ENCODE data around the gene NPR1. TPM values are rescaled to one million over a fixed set of nuclear protein-coding genes. Genes with fewer than 3 reads are reported as not detected.

Gene NPR1
- polyA plus RNA-seq, 1 donor from 2014 or later, result 0.45 TPM

- no peaks in the 10 kb centered on the region for H4K20me1 ChIP-seq (ENCODE audit: insufficient read depth)
Observed at GRCh38 chr1:153741986-153742385, 63.5 kb downstream of the NPR1 start.

GRCh38 chr1:153742411-153743142 lies 64.1 kb downstream of the NPR1 start:
- Histone ChIP-seq H3K9ac (ENCODE audit: low read length) (no peak overlapping the region), H3K4me2 (ENCODE audit: low read length) (no peak overlapping the region), H4K20me1 (ENCODE audit: insufficient read depth) (no peaks in the 10 kb centered on the region), H3K9me2 (ENCODE audit: insufficient read depth, low read length) (no peaks in the 10 kb centered on the region), H2AFZ (ENCODE audit: low read depth, low read length) (no peak overlapping the region), H3K27ac (ENCODE audit: low read length) (no peak overlapping the region), H3K9me3 (ENCODE audit: low read length) (no peaks in the 10 kb centered on the region), H3K36me3 (ENCODE audit: insufficient read depth, low read length) (no peaks in the 10 kb centered on the region), H3F3A (ENCODE audit: insufficient read depth, low read length, poor library complexity, severe bottlenecking) (no peaks in the 10 kb centered on the region), H3K79me2 (replicated peaks; ENCODE audit: insufficient read depth, low read length) (no peaks in the 10 kb centered on the region), H3K27me3 (ENCODE audit: insufficient read depth, low read depth, low read length) (no peaks in the 10 kb centered on the region), H3K4me3 (ENCODE audit: low read length) (no peak overlapping the region)
- TF ChIP-seq POLR2AphosphoS5 (IDR thresholded peaks at IDR 0.05), result no peak
- no peak for TF ChIP-seq REST (IDR thresholded peaks at IDR 0.05; ENCODE audit: borderline replicate concordance)
- no peak for TF ChIP-seq MXI1 (conservative IDR thresholded peaks at IDR 0.05; ENCODE audit: poor library complexity, severe bottlenecking)
- no peak for TF ChIP-seq SMC3 (conservative IDR thresholded peaks at IDR 0.05; ENCODE audit: poor library complexity)
- TF ChIP-seq TAF1 (IDR thresholded peaks at IDR 0.05; ENCODE audit: low read depth), result no peak
- TF ChIP-seq EP300 (conservative IDR thresholded peaks at IDR 0.05; ENCODE audit: poor library complexity, severe bottlenecking), result no peak
- TF ChIP-seq RAD21 (conservative IDR thresholded peaks at IDR 0.05), result no peak
- TF ChIP-seq CTCF (IDR thresholded peaks at IDR 0.05; ENCODE audit: poor library complexity, severe bottlenecking), result no peak
- no peak for TF ChIP-seq EZH2 (IDR thresholded peaks at IDR 0.05; ENCODE audit: borderline replicate concordance, insufficient read depth, low read length, poor library complexity, severe bottlenecking)

More at GRCh38 chr1:153741986-153742385, 63.5 kb downstream of the NPR1 start:
- H3K79me2 ChIP-seq (replicated peaks; ENCODE audit: insufficient read depth, low read length), result no peaks in the 10 kb centered on the region
- H3K9me2 ChIP-seq (ENCODE audit: insufficient read depth, low read length), result no peaks in the 10 kb centered on the region
- TF ChIP-seq POLR2AphosphoS5 (IDR thresholded peaks at IDR 0.05) (no peak), MXI1 (conservative IDR thresholded peaks at IDR 0.05; ENCODE audit: poor library complexity, severe bottlenecking) (no peak), EZH2 (IDR thresholded peaks at IDR 0.05; ENCODE audit: borderline replicate concordance, insufficient read depth, low read length, poor library complexity, severe bottlenecking) (no peak), EP300 (conservative IDR thresholded peaks at IDR 0.05; ENCODE audit: poor library complexity, severe bottlenecking) (no peak)
- H3K27ac ChIP-seq (ENCODE audit: low read length), result no peak overlapping the region
- no peaks in the 10 kb centered on the region for H3K9me3 ChIP-seq (ENCODE audit: low read length)
- no peak overlapping the region for H2AFZ ChIP-seq (ENCODE audit: low read depth, low read length)
- no peaks in the 10 kb centered on the region for H3K27me3 ChIP-seq (ENCODE audit: insufficient read depth, low read depth, low read length)
- H3F3A ChIP-seq (ENCODE audit: insufficient read depth, low read length, poor library complexity, severe bottlenecking), result no peaks in the 10 kb centered on the region
- H3K36me3 ChIP-seq (ENCODE audit: insufficient read depth, low read length), result no peaks in the 10 kb centered on the region
- no peak overlapping the region for H3K4me3 ChIP-seq (ENCODE audit: low read length)
- H3K9ac ChIP-seq (ENCODE audit: low read length), result no peak overlapping the region
- no peak overlapping the region for H3K4me2 ChIP-seq (ENCODE audit: low read length)

Small RNA genes lying within 50 kb of the gene (small RNA-seq; reads per million reads assigned to genes)
- gene MIR8083, result 0 reads per million in 3 experiments
- 0 to 1.2 (median 0) reads per million in 3 experiments for gene RF00019
- 0 reads per million in 3 experiments for gene RN7SL372P

Other genes starting within 250 kb of the NPR1 start
- not detected in 2 replicates for gene S100A7, start 218.0 kb upstream of the NPR1 start, polyA plus RNA-seq
- not detected in 2 replicates for gene S100A6, start 142.7 kb upstream of the NPR1 start, polyA plus RNA-seq
- not detected in 2 replicates for gene S100A5, start 137.8 kb upstream of the NPR1 start, polyA plus RNA-seq
- gene S100A4, start 132.9 kb upstream of the NPR1 start, polyA plus RNA-seq, result not detected in 2 replicates
- gene S100A3, start 129.4 kb upstream of the NPR1 start, polyA plus RNA-seq, result not detected in 2 replicates
- gene S100A2, start 112.8 kb upstream of the NPR1 start, polyA plus RNA-seq, result not detected in 2 replicates
- not detected in 2 replicates for gene S100A16, start 65.6 kb upstream of the NPR1 start, polyA plus RNA-seq
- not detected in 2 replicates for gene S100A14, start 62.4 kb upstream of the NPR1 start, polyA plus RNA-seq
- gene S100A13, start 51.2 kb upstream of the NPR1 start, polyA plus RNA-seq, result 2.0 and 2.1 TPM in 2 replicates
- gene S100A1, start 50.3 kb upstream of the NPR1 start, polyA plus RNA-seq, result not detected in 2 replicates
- 159 and 168 TPM in 2 replicates for gene CHTOP, start 44.6 kb upstream of the NPR1 start, polyA plus RNA-seq
- 86.2 and 100.0 TPM in 2 replicates for gene SNAPIN, start 20.0 kb upstream of the NPR1 start, polyA plus RNA-seq
- 383 and 410 TPM in 2 replicates for gene ILF2, start 7.7 kb upstream of the NPR1 start, polyA plus RNA-seq
- gene INTS3, start 49.4 kb downstream of the NPR1 start, polyA plus RNA-seq, result 29.9 and 31.0 TPM in 2 replicates
- gene SLC27A3, start 96.7 kb downstream of the NPR1 start, polyA plus RNA-seq, result 30.6 and 38.2 TPM in 2 replicates
- gene GATAD2B, start 244.3 kb downstream of the NPR1 start, polyA plus RNA-seq, result 12.0 and 12.8 TPM in 2 replicates

Measured in neural cell (in vitro differentiated cells).